ENCODE results near the gene CYP24A1.

The CYP24A1 gene

GRCh38 chr20:54110457-54110856 lies 63.3 kb downstream of the CYP24A1 start:
- DNase-seq, result no peak

DNA sequence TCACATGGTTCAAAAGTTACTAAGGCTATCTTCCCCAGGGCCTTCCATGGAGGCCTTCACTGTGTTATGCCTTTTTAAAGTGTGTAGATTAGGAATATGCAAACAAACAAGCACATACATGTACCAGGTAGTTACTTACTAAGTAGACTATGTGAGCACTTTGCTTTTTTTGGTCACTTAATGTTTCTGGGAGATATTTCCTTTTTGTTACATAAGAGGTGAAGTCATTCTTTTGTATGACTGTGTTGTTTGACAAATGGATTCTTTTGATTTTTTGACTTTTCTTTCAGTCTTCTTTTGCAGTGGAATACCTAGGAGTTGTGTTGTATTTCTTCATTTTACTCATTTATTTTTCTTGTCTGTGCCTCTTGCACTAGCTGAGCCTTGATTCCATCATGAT lies 63.7 kb downstream of the CYP24A1 start:
- peak in 2 of 3 donors; percentile 32 to 39 for DNase-seq

GRCh38 chr20:54108817-54109216 lies 65.0 kb downstream of the CYP24A1 start:
- DNase-seq, result no peak

- DNase-seq, result no peak
Observed at GRCh38 chr20:54108326-54108642, 65.5 kb downstream of the CYP24A1 start.

DNA sequence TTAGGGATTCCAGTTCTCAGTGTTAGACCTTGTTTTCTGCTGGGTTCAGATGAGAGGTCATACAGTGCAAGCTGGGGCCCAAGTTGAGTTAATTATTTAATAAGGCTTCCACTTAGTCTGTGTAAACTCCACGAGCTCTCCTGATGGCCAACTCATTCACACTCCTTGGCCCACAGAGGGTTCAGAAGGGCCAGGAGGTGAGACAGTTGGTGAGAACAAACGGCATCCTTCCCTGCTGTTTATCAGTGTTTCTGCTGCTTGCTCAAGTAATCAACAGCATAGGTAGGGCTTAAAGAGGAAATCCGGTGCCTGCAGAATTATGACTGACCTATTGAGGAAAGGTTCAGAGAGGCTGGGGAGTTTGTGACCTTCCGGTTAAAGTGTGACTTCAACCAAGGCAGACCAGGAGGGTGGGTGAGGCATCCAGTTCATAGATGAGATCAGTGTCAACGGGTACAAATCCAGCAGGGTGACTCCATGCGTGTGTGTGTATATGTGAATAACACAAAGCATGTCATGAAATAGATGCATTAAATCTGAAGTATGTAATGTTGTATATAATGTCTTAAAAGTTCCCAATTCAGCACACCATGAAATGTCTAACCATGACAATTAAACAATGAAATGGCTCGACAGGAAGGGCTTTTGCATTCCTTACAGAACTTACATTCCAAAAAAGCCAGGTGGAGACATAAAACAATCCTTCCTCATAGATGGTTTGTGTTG lies 66.0 kb downstream of the CYP24A1 start:
- DNase-seq, result no peak

DNA sequence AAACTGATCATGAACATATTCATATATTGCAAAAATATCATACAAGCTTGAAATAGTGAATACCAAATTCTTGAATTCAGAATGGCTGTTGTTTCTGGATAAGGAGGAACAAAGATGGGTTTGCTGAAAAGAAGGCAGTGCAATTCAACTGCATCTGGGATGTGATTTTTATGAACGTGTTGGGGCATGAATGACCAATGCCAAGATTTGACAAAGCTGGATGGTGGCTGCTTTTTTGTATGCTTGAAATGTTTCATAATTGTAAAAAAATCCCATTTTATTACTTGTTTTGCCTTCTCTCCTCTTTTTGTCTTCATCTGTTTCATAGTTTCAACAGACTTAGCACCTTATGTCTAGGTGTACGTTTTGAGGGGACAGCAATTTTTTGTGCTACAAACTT lies 66.6 kb downstream of the CYP24A1 start:
- DNase-seq, result no peak

DNA sequence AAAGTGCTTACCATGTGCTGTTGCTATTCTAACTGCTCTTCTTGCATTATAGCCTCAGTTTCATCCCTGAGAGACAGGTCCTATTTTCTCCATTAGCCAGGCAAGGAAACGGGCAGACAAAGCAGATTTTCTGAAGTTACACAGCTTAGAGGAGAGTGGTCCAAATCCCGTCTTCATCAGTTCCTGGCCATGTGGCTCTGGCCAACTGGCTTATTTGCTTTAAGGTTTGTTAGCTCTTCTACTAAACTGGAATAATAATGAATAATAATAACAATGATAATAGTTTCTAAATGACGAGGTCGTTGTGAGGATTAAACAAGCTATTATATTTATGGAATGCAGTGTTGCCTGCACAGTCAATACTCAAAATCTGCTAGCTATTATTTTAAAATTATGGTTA lies 67.6 kb downstream of the CYP24A1 start:
- no peak for DNase-seq

- no peak for DNase-seq
Observed at GRCh38 chr20:54105653-54106052, 68.1 kb downstream of the CYP24A1 start.

DNA sequence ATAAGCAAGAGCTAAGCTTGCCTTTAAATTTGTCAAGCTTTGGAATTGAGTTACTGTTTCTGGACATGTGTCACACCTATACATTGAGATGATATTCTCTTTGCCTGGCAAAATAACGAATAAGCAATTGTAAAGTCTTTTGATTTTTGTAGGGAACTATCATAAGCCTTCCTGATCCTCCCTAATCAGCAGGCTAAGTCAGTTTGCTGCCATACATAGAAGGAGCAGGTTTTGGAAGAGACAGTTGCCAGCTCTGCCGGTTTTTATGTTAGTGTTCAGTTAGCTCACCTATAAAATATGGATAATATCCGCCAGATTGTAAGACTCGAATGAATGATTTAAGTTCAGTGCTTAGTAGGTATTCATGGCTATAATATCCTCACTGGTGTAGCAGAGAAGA lies 69.0 kb downstream of the CYP24A1 start:
- DNase-seq, result no peak

DNA sequence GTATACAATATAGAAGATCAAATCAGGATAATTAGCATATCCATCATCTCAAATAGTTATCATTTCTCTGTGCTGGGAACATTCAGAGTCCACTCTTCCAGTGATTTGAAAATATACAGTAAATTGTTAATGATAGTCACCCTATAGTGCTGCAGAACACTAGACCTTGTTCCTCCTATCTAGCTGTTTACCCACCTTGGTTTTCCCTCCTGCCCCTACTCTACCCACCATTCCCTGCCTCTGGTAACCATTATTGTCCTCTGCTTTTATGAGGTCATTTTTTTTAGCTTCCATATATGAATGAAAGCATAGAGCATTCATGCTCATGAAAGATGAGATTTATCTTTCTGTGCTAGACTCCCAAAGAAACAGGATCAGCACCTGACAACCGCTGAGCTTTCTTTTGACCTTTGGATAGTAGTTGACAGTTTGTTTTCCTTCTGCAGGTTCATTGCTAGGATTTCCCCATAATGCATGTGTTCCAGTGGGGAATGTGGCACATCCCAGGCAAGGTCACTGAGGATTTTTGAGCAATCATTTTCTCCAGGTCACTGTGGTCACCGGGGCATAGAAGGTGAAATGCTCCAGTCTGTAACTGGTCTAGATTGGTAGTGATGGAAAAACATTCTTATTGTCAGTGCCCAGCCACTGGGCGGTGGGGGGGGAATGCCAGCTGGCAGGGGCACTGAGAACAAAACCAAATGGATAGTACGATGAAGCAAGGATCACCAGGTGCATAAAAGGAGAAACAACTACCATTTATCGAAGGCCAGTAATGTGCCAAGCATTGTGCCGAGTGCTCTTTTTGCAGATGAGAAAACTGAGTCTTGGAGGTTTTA lies 69.8 kb downstream of the CYP24A1 start:
- no peak for DNase-seq

Measured in suppressor macrophage treated with lipopolysaccharide for 1 hour (primary cell).